ENCODE results near the gene CDC42BPA.

DNA sequence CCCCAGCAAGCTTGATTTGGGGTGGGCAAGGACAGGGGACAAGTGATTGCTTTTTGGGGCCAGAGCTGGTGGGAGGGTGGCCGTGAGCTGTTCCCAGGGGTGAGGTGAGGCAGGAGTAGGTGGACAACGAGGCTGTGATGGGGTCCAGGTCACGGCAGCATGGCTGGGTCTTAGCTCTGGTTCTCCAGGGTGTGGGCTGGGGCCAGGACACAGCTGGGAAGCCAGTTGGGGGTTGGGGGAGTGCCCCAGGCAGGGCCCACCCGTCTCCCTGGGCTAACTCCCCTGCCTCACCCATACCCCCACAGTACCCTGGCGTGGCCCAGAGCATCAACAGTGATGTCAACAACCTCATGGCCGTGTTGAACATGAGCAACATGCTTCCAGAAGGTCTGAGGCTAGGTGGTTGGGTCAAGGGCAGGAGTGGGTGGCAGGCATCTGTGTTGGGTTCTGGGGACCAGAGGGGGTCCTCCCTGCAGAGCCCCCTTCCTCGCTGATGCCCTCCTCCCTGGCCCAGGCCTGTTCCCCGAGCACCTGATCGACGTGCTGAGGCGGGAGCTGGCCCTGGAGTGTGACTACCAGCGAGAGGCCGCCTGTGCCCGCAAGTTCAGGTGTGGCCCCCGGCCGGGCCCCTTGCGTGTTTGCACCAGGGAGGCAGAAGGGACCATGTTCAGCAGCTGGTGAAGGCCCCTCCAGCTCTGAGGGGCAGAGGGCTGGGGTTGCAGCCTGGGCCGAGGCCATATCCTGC is 334.9 kb downstream of the CDC42BPA start:
- TF ChIP-seq JUN (IDR thresholded peaks at IDR 0.05): no peak
- TF ChIP-seq CHD4 (IDR thresholded peaks at IDR 0.05; ENCODE audit: borderline replicate concordance): no peak
